Stimulated activated CD8-positive, alpha-beta memory T cell treated with anti-CD3 and anti-CD28 coated beads, Interleukin-15, amount 100 ng/mL, for 48 hours (primary cell): ENCODE measurements around the gene CCDC85A.

ENCODE experiments used
- DNase-seq, 2 donors: peaks; one replicate each; pipeline ENCODE4 v3.0.0-alpha.2; 2020; ENCODE audit warnings: low read depth in 2 of 2

Gene CCDC85A

GRCh38 chr2:56309626-56310170 is 125.9 kb downstream of the CCDC85A start:
- no peak for DNase-seq

DNA sequence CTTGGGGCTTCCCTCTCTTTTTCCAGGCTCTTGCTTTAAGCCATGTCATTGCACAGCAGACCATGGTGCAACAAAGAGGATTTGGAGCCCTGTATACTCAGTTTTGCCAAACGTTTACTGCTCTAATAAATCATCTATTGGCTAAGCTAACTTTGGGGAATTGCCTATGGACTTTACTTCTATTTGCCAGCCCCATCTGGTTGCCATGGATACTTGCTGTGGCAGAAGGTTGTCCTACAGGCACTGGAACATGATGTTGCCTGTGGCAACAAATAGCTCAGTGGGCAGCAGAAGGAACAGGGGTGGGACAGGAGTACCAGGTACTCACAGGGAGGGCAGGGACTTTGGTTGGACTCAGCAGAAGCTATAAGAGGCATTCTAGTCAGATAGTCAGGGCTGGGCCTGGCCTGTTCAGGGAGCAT is 129.7 kb downstream of the CCDC85A start:
- no peak for DNase-seq

- DNase-seq, result no peak
These were observed 130.6 kb downstream of the CCDC85A start for GRCh38 chr2:56314371-56314770.

DNA sequence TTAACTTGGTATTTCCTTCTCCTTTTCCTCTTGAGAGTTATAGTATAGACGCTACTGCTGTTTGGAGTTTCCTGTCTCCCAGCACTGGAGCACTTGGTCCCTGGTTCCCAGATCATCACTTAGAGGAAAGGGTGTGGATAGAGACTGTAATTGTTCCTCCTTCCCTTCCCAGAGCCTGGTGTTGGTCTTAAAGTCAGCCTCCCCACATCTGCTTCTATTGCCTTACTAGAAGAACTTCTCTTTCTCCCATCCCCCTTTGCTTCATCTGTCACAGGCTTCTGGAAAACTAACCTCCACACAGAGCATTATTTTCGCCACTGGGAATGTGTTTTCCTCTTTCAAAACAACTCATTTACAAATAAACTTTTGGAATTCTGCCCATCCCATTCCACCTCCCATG is 131.0 kb downstream of the CCDC85A start:
- no peak for DNase-seq

DNA sequence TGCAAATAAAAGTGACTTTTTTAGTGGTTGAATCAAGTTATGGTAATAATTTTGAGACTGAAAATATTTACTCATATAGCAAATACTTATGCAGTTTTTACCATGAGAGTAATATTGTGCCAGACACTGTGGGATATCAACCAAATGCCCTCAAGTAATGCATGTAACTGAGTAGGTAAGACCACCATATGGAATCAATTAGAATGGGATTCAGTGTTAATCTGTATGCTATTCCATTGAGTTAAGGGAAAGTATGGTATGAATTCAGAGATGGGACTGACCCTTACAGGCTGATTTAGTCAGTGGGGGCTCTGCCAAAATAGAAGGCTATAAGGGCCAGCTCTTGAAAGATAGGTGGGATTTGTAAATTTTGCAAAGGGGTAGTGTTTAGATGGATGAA is 131.6 kb downstream of the CCDC85A start:
- DNase-seq, result no peak

- DNase-seq, result no peak
These were observed 132.2 kb downstream of the CCDC85A start for GRCh38 chr2:56316011-56316410.

GRCh38 chr2:56318147-56318546 is 134.4 kb downstream of the CCDC85A start:
- DNase-seq, result no peak

- no peak for DNase-seq
These were observed 142.0 kb downstream of the CCDC85A start for GRCh38 chr2:56325661-56326345.

GRCh38 chr2:56326346-56326741 is 142.6 kb downstream of the CCDC85A start:
- DNase-seq, result no peak

GRCh38 chr2:56331810-56332209 is 148.0 kb downstream of the CCDC85A start:
- DNase-seq, result no peak

DNA sequence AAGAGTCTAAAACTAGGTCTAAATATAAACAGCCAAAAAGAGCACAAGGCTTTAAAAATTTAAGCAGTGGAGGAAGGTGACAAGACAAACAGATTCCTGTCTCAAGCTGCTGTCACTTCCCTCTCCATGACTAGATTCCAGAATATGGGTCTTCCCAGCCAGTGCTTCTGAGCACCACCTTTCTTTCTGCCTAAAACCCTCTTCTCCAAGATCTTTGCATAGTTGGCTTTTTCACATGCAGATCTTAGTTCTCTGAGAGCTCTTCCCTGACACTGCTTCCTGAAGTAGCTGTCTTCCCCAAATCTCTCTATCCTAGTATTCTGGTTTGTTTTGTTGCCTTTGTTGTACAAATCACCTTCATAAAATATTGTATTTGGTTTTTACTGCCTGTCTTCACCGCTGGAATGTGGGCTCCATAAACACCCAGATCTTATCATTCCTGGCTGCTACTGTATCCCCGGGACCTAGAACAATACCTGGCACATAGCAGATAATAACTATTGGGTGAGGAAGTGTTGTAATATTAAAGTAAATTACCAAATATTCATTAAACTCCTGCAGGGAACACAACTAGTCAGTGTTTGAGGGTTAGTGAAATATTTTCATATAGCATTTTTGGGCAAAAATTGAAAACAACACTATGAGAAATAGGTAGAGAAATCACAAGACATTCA is 150.2 kb downstream of the CCDC85A start:
- no peak for DNase-seq

DNA sequence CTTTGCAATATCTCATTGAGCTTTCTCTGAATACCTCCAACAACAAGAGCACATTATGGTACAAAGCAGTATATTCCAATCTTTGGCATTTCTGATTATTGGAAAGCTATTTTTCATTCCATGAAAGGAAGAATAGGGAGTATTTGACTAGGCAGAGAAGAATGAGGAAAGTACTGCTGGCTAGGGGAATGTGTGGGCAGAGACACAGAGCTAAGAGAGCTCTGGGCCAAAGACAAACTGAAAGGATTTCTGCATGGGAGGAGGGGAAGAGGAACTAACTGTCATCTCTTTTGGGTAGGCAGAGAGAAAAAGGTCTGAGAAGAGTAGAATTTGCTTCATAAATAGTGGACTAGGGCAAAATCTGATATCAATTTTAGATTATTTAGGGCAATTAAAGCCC is 150.8 kb downstream of the CCDC85A start:
- DNase-seq, result no peak

- DNase-seq, result no peak
These were observed 151.3 kb downstream of the CCDC85A start for GRCh38 chr2:56335101-56335500.

GRCh38 chr2:56337342-56337741 is 153.6 kb downstream of the CCDC85A start:
- no peak for DNase-seq

GRCh38 chr2:56338232-56338631 is 154.4 kb downstream of the CCDC85A start:
- no peak for DNase-seq

DNA sequence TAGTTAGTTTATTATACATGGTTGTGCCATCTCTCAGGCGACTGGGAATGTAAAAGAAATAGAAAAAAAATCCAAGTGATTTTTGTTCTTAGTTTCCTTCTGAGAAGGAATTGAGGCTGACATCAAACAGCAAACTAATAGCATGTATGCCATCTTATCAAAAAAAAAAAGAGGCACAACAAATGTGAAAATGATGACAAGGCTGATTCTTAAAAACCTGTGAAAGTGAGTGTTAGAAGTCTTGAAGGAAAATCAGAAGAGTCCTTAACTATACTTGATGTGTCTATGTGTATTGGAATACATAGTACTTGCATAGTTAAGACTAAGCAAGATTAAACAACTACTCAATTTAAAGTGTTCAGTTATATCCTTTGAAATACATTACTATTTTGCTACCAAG is 161.0 kb downstream of the CCDC85A start:
- no peak for DNase-seq

DNA sequence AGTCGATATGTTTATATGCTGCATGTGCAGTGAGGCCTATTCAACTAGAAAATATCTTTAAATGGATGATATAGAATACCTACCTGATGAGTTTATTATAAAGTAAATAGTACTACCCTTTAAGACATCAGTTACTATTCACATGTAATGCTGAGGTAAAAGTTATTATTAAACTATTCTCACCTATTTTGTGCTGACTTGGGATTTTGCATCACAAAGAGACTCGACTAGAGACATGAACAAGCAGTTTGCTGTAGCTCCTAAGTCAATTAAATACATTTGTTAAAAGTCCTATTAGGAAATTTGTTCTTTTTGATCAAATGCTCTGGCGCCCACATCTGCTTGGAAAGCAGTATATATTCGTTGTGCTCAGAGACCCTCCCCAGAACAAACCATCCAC is 164.1 kb downstream of the CCDC85A start:
- no peak for DNase-seq

GRCh38 chr2:56348392-56349210 is 164.8 kb downstream of the CCDC85A start:
- no peak for DNase-seq

GRCh38 chr2:56357655-56358295 is 174.0 kb downstream of the CCDC85A start:
- no peak for DNase-seq

- no peak for DNase-seq
These were observed 178.1 kb downstream of the CCDC85A start for GRCh38 chr2:56361844-56362243.

GRCh38 chr2:56364902-56365301 is 181.1 kb downstream of the CCDC85A start:
- DNase-seq, result no peak

- no peak for DNase-seq
These were observed 185.5 kb downstream of the CCDC85A start for GRCh38 chr2:56369316-56369715.
